GM19193 (cell line): ENCODE measurements around the gene COQ5.

Experiments used
- POLR2A ChIP-seq: IDR thresholded peaks from 4 replicates; pipeline ENCODE4 v1.6.1; 2011; ENCODE audit not compliant: insufficient read depth, insufficient read length; ENCODE audit errors: extremely low read depth

The COQ5 gene

GRCh38 chr12:120536064-120536791 is 7.3 kb upstream of the COQ5 start:
- no peak for TF ChIP-seq POLR2A

DNA sequence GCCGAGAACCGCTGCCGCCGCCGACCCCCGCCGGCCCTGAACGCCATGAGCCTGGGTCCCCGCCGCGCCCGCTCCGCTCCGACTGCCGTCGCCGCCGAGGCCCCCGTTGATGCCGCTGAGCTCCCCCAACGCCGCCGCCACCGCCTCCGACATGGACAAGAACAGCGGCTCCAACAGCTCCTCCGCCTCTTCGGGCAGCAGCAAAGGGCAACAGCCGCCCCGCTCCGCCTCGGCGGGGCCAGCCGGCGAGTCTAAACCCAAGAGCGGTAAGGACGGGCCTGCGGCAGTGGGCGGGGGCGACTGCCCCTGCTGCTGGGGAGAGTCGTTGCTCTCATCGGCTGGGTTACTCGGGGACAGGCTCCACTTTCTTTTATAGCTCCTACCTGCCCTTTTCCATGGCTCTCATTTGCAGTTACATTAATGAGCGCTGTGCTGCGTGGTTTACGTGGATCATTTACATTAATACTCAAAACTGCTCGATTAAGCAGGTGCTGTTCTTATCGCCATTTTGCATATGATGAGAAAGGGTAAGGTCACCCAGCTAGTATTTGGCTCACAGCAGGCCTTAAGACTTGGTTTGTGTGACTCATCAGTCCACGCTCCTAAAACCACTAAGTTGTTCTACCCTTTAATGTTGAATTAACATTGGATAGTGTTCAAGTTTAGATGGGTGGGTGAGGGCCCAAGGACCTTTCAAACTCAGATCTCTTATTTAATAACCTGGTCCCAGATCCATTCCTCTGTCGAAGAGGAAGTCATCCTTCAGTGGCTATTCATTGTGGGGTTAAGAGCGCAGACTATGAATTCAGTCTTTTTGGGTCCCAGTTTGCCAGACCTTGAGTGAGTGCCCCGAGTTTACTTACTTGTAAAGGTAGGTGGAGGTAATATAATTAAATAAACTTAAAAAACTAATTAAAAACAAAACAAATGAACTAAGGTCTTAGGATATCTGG is 6.0 kb upstream of the COQ5 start:
- no peak for TF ChIP-seq POLR2A

DNA sequence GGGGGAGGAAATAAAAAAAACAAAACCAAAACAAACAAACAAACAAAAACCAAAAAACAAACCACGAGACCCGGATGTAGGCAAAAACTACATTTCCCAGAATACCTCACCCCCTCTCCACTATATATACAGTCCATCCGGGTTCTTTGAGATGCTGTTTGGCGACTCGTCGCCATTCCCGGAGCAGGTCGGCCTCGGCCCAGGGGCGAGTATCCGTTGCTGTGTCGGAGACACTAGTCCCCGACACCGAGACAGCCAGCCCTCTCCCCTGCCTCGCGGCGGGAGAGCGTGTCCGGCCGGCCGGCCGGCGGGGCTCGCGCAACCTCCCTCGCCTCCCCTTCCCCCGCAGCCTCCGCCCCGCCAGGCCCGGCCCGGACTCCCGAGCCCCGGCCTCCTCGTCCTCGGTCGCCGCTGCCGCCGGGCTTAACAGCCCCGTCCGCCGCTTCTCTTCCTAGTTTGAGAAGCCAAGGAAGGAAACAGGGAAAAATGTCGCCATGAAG is 5.3 kb upstream of the COQ5 start, which contains the start of gene RNF10:
TSS of gene RNF10 (plus strand) at position 154 of the 500 bp plus-strand sequence. CDS start 456 bp downstream, outside the sequence.
- peak; percentile 98 for TF ChIP-seq POLR2A

- no peak for TF ChIP-seq POLR2A
These were observed 3.8 kb upstream of the COQ5 start for GRCh38 chr12:120532701-120533238.

DNA sequence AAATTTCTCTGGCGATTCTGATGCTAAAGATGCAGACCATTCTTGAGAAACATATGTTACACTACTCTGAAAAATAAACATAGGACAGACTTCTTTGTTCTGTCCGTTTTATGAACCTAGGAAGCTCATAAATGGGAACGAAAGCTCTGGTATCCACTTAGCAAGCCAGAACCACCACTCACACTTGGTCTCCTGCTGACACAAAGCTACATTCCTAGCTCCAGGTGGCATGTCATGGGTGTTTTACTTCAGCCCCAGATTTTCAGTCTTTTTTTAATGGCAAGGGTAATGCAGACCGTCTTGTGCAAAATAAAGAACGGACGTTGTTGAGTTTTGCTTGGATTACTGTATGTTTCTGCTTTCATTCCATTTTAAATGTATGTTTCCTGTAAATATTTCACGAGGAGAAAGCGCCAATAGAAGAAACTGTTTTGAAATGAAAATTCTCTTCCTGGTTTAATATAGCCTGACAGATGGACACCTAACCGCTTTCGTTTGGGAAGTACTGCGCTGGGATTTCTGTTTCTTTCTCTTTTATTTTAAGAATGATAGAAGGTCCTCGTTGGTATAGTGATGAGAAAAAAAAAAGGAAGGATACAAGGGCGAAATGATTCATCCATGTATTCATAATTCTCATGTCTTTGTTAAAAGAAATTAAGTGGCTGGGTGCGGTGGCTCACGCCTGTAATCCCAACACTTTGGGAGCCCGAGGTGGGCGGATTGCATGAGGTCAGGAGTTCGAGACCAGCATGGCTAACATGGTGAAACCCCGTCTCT is 871 bp upstream of the COQ5 start:
- no peak for TF ChIP-seq POLR2A

- no peak for TF ChIP-seq POLR2A
These were observed 6.4 kb downstream of the COQ5 start for GRCh38 chr12:120522568-120522967.

DNA sequence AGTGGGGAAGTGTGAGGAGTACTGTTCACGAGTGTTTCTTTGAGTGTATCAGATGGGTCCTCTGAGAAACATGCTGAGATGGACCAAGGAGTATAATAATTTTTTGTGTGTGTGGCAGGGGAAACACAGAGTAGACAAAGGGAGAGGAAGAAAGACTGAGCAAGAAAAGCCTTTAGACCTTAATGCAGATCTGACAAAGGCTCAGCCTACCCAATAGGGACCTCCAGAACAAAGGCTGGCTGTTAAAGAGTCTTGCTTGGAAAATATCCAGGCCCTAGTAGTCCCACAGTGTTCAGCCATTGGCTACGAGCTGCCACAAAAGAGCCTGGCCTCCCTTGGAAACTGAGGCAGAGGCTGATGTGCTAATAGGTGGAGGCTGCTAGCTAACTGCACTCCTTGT is 13.5 kb downstream of the COQ5 start:
- no peak for TF ChIP-seq POLR2A

GRCh38 chr12:120514002-120514401 is 15.0 kb downstream of the COQ5 start:
- no peak for TF ChIP-seq POLR2A

- TF ChIP-seq POLR2A: no peak
These were observed 20.4 kb downstream of the COQ5 start for GRCh38 chr12:120508537-120508936.

- TF ChIP-seq POLR2A: no peak
These were observed 24.4 kb downstream of the COQ5 start for GRCh38 chr12:120504587-120504986.

GRCh38 chr12:120500581-120500980 is 28.4 kb downstream of the COQ5 start:
- no peak for TF ChIP-seq POLR2A

- TF ChIP-seq POLR2A: no peak
These were observed 30.0 kb downstream of the COQ5 start for GRCh38 chr12:120498870-120499515.

- TF ChIP-seq POLR2A: no peak
These were observed 31.3 kb downstream of the COQ5 start for GRCh38 chr12:120497524-120498150.
